AG04449 (cell line): ENCODE results near the gene TRAF3.

Source experiments
- CTCF ChIA-PET: fragments of 350-600 bp; formaldehyde crosslinking; extraction: SDS; loops from one replicate; lab custom pipeline; 2021; ENCODE audit warnings: antibody characterized with exemption; lab: Yijun Ruan, JAX
- POLR2A ChIA-PET: fragments of 400-600, 350-600 bp; formaldehyde crosslinking; extraction: SDS; loops from one replicate; lab custom pipeline; 2020; ENCODE audit warnings: antibody characterized with exemption, inconsistent platforms; lab: Yijun Ruan, JAX
- DNase-seq: peaks from one replicate; pipeline ENCODE4 v3.0.0-alpha.2; 2010; ENCODE audit warnings: low read depth, low spot score
- H3K4me3 ChIP-seq: 2 replicates; pipeline ENCODE4 v1.5.1; 2011; ENCODE audit warnings: low read depth, mild to moderate bottlenecking, control low read depth, low read length
- TF ChIP-seq, protein P1 (sequence below): IDR thresholded peaks from one replicate; pipeline ENCODE4 v1.5.1; 2011; ENCODE audit warnings: mild to moderate bottlenecking, moderate library complexity, low read length, control low read depth, inconsistent platforms; ENCODE audit not compliant: insufficient read depth; ENCODE audit errors: missing control alignments

The TRAF3 gene

DNA sequence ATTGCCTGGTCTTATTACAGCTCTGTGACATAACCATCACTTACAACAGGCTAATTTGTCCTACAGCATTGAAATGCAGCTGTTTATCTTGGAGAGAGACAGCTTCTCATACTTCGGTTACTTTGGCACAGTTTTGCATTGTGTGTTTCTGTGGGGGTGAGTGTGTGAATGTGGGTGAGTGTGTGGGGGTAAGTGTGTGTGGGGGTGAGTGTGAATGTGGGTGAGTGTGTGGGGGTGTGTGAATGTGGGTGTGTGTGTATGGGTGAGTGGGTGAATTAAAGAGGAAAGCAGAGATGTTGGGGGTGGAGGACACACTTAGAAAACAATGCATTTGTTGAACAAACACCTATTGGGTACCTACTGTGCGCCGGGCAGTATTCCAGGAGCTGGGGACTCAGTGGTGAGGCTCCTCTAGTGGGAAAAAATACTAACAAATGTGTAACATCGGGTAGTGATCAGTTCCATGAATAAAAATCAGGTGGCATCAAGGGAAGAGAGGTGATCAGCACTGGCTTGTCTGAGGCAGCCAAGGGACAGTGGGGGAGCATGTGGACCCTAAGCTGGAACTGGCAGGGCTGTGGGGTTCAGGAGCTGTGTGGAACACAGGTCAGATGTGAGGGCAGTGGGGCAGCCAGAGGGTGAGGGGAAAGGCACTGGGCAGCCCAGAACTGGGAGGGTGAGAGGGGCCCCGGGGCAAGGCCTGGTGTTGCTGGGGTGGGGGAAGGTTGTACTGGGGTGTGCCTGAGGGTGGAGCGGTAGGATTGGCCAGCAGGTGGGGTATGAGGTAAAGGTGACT is 101.1 kb downstream of the TRAF3 start:
- POLR2A ChIA-PET: interaction anchor here (0.6 kb wide), 1 partner anchor 146 kb away, joined by 3 read pairs; no protein-coding TSS in a partner anchor
- CTCF ChIA-PET: interaction anchor here (1.4 to 2.4 kb wide), 2 partner anchors 18 to 184 kb away, joined by 5 to 9 read pairs; no protein-coding TSS in a partner anchor
- TF ChIP-seq, protein P1, sequence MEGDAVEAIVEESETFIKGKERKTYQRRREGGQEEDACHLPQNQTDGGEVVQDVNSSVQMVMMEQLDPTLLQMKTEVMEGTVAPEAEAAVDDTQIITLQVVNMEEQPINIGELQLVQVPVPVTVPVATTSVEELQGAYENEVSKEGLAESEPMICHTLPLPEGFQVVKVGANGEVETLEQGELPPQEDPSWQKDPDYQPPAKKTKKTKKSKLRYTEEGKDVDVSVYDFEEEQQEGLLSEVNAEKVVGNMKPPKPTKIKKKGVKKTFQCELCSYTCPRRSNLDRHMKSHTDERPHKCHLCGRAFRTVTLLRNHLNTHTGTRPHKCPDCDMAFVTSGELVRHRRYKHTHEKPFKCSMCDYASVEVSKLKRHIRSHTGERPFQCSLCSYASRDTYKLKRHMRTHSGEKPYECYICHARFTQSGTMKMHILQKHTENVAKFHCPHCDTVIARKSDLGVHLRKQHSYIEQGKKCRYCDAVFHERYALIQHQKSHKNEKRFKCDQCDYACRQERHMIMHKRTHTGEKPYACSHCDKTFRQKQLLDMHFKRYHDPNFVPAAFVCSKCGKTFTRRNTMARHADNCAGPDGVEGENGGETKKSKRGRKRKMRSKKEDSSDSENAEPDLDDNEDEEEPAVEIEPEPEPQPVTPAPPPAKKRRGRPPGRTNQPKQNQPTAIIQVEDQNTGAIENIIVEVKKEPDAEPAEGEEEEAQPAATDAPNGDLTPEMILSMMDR: no peak
- no peak for DNase-seq
- H3K4me3 ChIP-seq: no peak overlapping the region

DNA sequence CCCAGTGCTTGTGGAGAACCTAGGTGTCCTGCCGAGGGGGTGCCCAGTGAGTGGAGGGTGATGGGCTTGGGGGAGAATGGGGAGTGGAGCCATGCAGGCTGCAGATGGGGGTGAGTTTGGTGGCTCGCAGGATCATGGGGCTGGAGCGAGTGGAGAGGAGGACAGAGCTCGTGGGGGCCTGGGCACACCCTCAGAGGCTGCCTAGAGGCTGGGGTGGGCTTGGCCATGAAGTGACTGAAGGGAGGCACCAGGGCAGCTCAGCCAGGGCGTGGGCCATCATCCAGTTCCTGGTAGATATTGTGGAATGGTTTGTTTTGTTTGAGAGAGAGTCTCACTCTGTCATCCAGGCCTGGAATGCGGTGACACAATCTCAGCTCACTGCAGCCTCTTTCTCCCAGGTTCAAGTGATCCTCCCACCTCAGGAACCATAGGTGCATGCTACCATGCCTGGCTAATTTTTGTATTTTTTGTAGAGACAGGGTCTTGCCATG is 101.8 kb downstream of the TRAF3 start:
- CTCF ChIA-PET: interaction anchor here (0.8 to 2.4 kb wide), 3 partner anchors 17 to 196 kb away, joined by 3 to 9 read pairs (median 5); no protein-coding TSS in a partner anchor
- H3K4me3 ChIP-seq: no peak overlapping the region
- TF ChIP-seq, protein P1: no peak
- POLR2A ChIA-PET: interaction anchor here (0.6 kb wide), 1 partner anchor 147 kb away, joined by 3 read pairs; no protein-coding TSS in a partner anchor
- no peak for DNase-seq

DNA sequence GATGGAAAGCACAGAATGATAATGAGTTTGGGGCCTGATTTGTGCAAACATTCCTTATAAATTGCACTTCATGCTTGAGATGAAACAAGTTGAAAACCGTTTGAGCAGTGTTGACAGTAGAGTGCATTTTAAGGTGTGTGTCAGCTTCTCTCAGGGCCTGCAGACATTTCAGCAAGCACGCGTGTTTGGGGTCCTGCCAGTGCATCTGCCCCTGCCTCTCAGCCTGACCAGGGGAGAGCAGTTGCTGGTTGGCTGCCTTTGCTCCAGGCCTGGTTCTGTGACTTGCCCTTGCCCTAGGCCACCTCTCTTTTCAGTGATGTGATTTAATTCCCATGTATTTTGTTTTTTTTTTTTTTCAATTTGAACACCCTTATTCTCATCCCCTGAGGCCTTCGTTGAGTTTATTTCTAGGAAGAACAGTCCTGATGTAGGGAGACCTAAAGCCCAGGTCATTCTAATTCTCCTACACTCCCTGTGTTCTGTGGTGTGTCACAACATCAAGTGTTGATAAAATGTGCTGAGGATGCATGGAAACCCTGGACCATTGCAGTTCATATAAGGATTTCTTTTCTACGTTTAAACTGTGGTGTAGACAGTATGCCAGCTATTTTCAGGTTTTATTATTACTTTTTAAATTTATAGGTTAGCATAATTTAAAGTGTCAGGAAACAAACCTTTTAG is 105.1 kb downstream of the TRAF3 start:
- TF ChIP-seq, protein P1: no peak
- POLR2A ChIA-PET: no interaction called here
- H3K4me3 ChIP-seq: no peak overlapping the region
- no peak for DNase-seq
- CTCF ChIA-PET: interaction anchor here (1.1 kb wide), 1 partner anchor 9 kb away, joined by 4 read pairs; no protein-coding TSS in a partner anchor

DNA sequence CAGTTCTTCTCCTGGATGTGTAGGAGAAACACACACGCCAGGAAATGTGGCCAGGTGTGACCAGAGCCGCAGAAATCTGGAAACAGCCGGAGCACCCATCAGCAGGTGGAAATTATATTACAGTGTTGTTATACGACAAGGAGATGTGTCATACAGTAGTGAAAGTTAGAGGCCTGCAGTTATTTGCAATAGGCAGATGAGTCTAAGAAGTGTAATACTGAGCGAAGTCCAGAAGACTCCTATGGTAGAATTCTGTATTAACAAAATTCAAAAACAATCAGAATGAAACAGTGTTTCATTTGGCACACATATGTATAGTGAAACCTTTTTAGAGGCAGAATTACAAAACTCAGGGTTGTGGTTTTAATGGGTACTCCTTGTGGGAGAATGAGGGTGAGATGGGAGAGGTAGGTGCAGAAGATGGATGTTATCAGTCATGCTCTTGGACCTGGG is 105.9 kb downstream of the TRAF3 start:
- H3K4me3 ChIP-seq: no peak overlapping the region
- ChIA-PET CTCF (no interaction called here), POLR2A (no interaction called here)
- TF ChIP-seq, protein P1: no peak
- no peak for DNase-seq

GRCh38 chr14:102883554-102883953 is 106.3 kb downstream of the TRAF3 start:
- TF ChIP-seq, protein P1: no peak
- no peak overlapping the region for H3K4me3 ChIP-seq
- ChIA-PET POLR2A (no interaction called here), CTCF (no interaction called here)
- DNase-seq: no peak
